ENCODE data around the gene MYO1A.
A peak's percentile ranks its signal among the peaks of the same experiment; 100 is the strongest.

GRCh38 chr12:57086493-57087009 lies 36.6 kb upstream of the MYO1A start:
- TF ChIP-seq CTCF (IDR thresholded peaks at IDR 0.05) (peak in 4 of 6 experiments; percentile 1 to 20 (median 10)), POLR2A (IDR thresholded peaks at IDR 0.05) (no peak)
